AG09319 (cell line): ENCODE measurements around the gene GALNS.

Source experiments
- DNase-seq: peaks from one replicate; pipeline ENCODE4 v3.0.0-alpha.2; 2010; ENCODE audit warnings: low read depth; ENCODE audit errors: extremely low read depth
- CTCF ChIP-seq: IDR thresholded peaks from 2 replicates; pipeline ENCODE4 v1.5.1; 2011; ENCODE audit warnings: low read depth, mild to moderate bottlenecking, inconsistent platforms, low read length, moderate library complexity

GALNS gene, protein sequence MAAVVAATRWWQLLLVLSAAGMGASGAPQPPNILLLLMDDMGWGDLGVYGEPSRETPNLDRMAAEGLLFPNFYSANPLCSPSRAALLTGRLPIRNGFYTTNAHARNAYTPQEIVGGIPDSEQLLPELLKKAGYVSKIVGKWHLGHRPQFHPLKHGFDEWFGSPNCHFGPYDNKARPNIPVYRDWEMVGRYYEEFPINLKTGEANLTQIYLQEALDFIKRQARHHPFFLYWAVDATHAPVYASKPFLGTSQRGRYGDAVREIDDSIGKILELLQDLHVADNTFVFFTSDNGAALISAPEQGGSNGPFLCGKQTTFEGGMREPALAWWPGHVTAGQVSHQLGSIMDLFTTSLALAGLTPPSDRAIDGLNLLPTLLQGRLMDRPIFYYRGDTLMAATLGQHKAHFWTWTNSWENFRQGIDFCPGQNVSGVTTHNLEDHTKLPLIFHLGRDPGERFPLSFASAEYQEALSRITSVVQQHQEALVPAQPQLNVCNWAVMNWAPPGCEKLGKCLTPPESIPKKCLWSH

DNA sequence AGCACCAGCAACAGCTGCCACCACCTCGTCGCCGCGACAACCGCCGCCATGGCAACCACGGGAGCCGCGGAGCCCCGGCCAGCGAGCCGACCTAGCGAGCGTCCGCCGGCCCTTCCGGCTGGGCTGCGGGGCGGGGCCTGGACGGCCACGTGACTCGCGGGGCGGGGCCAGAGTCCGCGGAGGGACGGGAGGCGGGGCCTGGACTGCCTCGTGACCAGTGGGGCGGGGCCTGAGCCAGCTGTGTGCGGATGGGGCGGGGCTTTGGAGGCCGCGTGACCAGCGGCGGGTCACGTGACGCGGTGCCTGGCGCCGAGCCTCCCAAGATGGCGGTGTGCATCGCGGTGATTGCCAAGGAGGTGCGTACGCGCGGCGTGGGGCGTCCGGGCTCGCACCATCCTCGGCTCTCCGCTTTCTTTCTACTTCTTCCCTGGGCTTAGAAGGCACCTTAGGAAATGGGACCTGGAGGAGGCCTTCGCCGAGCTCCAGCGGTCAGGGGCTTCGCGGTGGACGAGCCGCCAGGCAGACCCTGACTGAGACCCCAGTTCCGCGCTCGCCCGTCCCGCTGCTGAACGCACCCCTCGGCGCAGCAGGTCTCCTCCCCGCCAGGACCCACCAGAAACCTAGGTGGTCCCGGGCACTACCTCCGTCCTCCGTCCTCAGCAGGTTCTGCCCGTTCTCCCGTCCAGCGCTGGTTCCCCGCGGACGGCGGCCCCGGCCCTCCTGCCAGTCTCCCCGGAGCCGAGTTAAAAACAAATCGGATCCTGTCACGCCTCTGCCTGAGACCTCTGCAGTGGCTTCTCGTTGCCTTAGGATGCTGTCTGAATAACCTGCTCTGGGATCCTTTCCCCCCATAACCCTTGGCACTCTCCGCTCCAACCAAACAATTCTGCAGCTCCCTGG is at the start of gene GALNS, which contains the start of gene TRAPPC2L:
TSS of gene GALNS (minus strand) at position 120 of the 900 bp plus-strand sequence. CDS start at position 50, 70 bp downstream.
TSS of gene TRAPPC2L (plus strand) at position 300 of the 900 bp plus-strand sequence. CDS start at position 324, 24 bp downstream.
- TF ChIP-seq CTCF, result no peak
- DNase-seq, result peak; percentile 88

GRCh38 chr16:88906020-88906419 is 49.3 kb upstream of the GALNS start:
- TF ChIP-seq CTCF, result no peak
- no peak for DNase-seq

- no peak for TF ChIP-seq CTCF
- DNase-seq, result no peak
Observed at GRCh38 chr16:88905563-88905962, 48.8 kb upstream of the GALNS start.

DNA sequence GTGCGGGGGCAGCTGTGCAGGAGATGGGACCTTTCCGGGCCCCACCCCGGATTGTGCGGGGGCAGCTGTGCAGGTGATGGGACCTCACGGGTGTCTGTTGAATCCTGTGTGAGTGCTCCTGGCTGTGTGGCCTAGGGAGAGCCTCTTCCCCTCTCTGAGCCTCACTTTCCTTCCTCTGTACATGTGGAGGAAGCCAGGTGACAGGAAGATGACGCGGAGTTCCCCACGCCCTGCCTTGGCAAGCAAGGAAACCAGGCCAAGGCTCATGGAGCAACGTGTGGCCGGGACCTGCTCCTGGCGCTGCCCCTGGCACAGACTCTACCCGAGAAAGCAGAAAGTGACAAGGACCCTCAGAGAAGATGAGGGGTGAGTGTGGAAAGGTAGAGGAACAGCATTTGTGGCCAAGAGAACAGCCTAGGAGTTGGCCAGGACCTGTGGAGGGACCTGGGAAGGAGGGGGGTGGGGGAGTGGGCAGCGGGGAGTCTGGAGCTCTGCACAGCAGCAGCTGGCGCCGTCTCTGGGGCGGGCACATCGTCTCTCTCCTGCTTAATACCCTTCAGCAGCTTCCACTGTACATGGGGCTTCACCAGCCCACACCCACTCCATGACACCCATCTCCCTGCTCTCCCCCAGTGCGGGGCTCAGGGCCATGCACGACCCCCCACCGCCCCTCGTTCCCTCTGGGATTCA is 48.1 kb upstream of the GALNS start:
- DNase-seq, result no peak
- no peak for TF ChIP-seq CTCF

GRCh38 chr16:88903267-88903666 is 46.5 kb upstream of the GALNS start:
- no peak for DNase-seq
- no peak for TF ChIP-seq CTCF

DNA sequence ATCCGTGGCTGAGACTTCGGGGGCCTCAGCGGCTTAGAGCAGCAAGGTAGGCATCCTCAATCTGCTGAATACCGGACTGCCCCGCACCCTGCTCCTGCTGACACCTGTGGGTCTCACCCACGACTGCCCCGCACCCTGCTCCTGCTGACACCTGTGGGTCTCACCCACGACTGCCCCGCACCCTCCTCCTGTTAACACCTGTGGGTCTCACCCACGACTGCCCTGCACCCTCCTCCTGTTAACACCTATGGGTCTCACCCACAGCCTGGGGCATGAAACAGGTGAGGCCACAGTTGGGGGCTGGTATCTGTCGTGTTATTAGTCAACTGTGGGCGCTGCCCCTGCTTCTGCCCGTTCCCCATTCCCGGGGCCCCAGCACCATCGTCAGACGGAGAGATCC is 46.0 kb upstream of the GALNS start:
- DNase-seq, result no peak

More for the DNA sequence above, 46.0 kb upstream of the GALNS start:
- no peak for TF ChIP-seq CTCF
